ENCODE measurements around the gene SPEG.

DNA sequence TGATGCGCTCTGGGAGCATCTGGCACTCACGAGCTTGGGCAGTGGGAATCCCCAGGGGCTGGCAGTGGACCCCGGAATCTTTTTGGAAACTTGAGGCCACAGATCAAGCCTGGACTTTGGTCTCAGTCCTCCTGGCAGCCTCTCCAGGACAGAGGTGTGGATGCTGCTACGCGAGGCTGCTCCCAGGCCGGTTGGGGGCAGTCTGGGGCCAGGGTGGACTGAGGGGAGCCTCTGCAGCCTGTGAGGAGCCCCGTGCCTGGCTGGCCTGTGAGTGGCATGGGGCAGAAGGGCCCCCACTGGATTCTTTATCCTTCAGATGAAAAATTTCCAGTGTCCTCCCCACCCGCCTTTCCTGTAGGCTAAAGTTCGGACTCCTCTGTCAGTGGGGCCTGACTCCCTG lies 29.2 kb upstream of the SPEG start:
- TF ChIP-seq, protein P1, sequence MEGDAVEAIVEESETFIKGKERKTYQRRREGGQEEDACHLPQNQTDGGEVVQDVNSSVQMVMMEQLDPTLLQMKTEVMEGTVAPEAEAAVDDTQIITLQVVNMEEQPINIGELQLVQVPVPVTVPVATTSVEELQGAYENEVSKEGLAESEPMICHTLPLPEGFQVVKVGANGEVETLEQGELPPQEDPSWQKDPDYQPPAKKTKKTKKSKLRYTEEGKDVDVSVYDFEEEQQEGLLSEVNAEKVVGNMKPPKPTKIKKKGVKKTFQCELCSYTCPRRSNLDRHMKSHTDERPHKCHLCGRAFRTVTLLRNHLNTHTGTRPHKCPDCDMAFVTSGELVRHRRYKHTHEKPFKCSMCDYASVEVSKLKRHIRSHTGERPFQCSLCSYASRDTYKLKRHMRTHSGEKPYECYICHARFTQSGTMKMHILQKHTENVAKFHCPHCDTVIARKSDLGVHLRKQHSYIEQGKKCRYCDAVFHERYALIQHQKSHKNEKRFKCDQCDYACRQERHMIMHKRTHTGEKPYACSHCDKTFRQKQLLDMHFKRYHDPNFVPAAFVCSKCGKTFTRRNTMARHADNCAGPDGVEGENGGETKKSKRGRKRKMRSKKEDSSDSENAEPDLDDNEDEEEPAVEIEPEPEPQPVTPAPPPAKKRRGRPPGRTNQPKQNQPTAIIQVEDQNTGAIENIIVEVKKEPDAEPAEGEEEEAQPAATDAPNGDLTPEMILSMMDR (IDR thresholded peaks at IDR 0.05) = peak in 3 of 4 experiments; percentile 16 to 45 (median 44)
- TF ChIP-seq POLR2AphosphoS5 (IDR thresholded peaks at IDR 0.05) = peak in 3 of 4 donors; percentile 16 to 69 (median 52)
- TF ChIP-seq POLR2A (IDR thresholded peaks at IDR 0.05) = no peak

Data from sigmoid colon (tissue), 4 donors.